GM18870 (cell line): Measurements from ENCODE around the gene LRIT2.
A peak's percentile ranks its signal among the peaks of the same experiment; 100 is the strongest.

Experiments
- ATAC-seq: cut with Tn5 transposase; IDR thresholded peaks from one replicate; pipeline ENCODE4 v1.9.1; 2021; ENCODE audit warnings: moderate library complexity; ENCODE audit not compliant: unreplicated experiment

Gene LRIT2

DNA sequence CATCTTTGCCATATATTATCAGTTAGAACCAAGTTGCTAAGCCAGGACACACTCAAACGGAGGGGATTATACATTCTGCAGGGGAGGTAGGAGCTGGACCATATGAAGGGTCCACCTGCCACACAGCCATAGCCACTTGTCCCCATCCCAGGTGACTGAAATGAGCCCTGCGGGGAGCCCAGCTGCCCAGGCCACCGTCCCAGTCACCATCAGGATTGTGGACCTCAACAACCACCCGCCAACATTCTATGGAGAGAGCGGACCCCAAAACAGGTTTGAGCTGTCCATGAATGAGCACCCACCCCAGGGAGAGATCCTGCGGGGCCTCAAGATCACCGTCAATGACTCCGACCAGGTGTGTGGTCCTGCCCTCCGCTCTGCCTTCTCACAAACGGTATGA is 17.3 kb downstream of the LRIT2 start:
- no peak for ATAC-seq

- ATAC-seq: no peak
Observed at GRCh38 chr10:84205853-84206525, 19.4 kb downstream of the LRIT2 start.

DNA sequence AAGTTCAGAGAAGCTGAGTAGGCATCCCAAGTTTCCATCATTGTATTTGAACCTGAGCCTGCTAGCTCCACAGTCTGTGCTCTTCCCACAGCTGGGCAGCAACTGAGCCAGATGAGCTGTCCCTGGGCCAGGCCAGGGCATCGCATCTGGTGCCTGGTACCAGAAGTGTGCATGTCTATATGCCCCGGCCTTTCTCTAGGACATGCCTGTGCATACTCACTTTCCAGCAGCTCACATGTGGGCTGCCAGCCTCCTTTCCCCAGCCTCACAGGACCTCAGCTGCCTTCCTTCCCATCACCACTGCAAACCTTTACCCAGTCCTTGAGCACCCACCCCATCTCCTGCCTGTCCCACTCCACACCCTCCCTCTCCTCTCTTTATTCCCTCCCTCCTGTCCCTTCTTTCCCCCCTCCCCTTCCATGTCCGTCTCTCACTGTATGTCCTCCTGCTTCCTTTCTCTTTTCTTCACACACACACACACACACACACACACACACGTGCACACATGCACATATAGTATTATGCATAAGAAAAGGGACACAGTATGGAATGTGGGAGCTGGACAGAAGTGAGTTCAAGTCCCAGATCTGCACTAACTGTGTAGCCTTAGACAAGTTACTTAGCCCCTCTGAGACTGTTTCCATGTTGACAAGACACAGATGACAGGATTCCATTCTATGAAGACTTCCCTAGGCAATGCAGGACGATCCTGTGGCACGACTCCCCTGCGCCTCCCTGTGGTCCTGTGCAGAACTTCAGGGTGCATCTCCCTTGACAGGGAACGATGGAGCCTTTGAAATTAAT is 20.1 kb downstream of the LRIT2 start:
- ATAC-seq: peak; percentile 83

GRCh38 chr10:84204610-84205009 is 20.7 kb downstream of the LRIT2 start:
- no peak for ATAC-seq

DNA sequence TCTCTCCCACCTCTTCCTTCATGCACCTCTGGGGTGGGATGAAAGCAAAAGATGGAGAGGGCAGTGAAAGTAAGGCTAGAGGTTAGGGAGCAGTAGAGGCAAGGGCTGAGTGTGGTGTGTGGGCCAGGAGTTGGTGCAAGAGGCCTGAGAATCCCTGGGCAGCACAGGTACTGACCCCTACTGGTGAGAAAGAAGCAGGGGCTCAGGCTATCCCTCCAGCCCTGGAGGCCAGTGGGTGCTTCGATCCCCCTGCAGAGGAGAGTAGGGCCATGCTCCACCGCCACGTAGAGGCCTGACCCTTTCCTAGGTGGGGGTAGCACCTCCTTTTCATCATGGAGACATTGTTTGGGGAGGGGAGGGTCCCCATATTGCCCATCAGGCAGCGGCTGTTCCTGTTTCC is 21.2 kb downstream of the LRIT2 start:
- peak; percentile 49 for ATAC-seq

DNA sequence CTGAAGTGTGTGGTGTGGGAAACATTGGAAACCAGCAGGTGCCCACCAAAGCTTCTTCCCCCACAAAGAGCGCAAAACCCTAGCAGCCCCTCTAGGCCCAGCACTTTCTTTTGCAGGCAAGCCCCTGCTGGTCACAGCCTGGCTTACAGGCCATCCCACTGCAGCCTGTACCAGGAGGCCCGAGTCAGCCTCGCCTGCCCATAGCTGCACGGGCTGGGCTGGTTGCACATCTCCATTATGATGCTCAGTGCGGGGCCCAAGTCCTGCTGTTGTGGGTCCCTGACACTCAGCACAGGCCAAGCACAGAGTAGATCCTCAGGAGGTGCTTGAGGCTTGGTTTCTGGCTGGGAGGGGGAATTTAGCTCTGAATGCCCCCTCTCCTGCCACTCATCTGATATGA is 23.0 kb downstream of the LRIT2 start:
- no peak for ATAC-seq

- no peak for ATAC-seq
Observed at GRCh38 chr10:84201682-84202081, 23.7 kb downstream of the LRIT2 start.

GRCh38 chr10:84201244-84201606 is 24.1 kb downstream of the LRIT2 start:
- no peak for ATAC-seq

DNA sequence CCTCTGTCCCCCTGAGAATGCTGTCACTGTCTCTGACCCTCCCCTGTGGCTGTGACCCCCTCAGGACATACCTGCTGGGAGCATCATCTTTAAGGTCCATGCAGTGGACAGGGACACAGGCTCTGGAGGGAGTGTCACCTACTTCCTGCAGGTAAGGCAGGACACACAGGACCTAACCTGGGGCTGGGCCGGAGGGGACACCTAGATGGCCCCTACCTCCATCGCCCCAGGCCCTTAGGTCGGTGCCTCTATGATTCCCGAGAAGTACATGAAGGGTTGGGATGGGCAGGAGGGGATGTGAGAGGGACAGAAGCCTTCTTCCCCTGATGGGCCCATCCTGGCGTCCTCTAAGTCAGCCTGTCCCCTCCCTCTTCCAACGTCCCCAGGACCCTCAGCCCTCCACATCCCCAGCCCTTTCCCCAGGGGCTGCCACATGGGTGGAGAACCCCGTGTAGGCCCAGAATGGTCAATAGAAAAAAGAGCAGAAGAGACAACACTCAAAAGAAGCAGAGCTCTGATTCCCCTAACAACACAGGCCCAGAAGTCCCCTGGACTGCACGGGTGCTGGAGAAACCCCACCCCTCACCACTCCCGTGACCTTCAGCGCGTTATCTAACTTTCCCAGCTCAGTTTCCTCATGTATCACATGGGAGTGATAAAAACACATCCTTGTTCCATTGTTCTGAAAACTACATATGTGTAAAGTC is 24.7 kb downstream of the LRIT2 start:
- no peak for ATAC-seq

DNA sequence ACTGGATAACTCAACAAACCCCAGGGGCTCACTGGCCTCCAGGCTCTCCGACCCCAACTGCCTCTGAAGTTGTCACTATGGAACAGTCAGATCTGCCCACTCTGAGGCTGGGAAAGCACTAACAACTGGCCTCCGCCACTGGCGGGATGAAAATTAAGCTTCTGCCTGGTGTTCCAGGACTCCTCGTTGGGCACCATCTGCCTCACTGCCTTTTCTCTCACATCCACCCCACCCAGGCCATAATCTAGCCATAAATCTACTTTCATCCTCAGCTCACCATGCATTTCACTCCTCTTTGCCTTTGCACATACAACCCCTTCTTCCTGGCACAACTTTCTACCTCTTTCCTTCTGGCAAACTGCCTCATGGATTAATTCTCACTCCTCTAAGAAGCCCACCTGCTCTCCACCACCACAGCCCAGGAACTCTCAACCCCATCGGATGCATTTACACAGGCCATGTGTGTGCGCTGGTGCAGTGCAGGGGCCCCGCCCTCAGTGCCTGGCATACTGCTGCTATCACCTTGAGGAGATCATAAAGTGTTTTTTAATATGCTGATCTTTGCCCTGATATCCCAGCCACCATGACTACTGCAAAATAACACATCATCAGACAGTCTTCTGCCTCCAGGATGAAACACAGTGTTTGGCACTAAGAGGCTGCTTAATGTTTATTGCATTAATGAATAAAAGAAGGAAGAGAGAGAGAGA is 27.0 kb downstream of the LRIT2 start:
- ATAC-seq: no peak

GRCh38 chr10:84197643-84198042 is 27.7 kb downstream of the LRIT2 start:
- no peak for ATAC-seq

GRCh38 chr10:84196941-84197340 is 28.4 kb downstream of the LRIT2 start:
- no peak for ATAC-seq

GRCh38 chr10:84196083-84196482 is 29.3 kb downstream of the LRIT2 start:
- no peak for ATAC-seq

DNA sequence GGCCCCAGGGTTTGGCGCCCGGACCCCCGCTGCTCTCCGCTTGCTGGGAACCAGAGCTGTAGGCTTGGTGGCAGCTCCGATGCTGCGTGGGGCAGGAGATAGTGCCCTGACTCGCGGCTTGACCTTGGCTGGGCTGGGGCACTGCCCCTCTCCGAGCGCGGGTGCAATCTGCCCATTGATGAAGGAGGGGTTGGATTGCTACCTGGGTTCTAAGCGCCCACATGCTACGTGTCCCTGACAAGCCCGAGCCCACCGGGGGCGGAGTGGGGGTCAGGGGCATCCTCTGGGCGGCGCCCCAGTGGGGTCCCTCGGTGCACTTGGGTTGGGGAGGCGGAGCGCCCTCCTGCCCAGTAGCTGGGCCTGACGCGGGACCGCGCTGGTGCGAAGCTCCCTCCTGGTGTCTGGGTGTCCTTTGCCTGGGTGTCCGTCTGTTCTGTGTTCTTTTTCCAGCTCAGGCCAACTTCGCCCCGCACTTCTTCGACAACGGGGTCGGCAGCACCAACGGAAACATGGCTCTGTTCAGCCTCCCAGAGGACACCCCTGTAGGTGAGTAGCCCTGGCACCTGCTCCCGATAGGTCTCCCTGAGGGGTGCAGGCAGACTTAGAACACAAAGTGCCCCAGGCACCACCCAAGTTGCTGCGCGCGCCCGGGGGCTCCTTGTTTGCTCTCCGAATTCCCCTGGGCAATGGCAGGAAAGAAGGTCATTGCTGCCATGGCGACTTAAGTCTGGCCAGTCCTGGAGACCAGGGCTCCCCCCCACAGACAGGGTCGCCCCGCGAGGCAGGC is 30.1 kb downstream of the LRIT2 start:
- ATAC-seq: no peak

DNA sequence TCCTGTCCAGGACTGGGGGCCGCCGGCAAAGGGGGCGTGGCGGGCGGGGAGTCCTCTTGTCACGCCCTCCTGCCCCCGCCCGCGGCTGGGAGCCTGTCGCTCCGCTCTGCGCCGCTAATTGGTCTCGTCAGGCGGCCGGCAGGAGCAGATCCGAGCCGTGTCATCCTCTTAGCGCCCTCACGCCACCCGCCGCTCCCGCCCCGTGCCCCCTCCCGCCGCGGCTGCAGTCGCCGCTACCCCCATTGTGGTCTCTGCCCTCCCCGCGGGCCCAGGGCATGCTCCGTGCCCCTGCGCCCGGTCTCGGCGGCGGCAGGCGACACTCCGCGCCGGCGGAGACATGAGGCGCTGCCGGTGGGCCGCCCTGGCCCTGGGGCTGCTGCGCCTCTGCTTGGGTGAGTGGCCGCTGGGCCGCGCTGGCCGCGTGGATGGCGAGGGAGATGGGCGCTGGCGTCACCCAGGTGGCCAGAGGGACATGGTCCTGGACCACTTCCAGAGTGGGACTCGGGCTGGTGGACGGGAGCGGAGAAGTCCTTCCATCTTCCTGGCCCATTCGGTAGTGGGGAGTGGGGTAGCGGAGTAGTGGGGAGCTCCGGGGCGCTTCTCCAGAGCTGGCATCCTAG is 30.8 kb downstream of the LRIT2 start, which contains the start of gene CDHR1:
TSS of gene CDHR1 (plus strand) at position 114 of the 620 bp plus-strand sequence. CDS start at position 338, 224 bp downstream.
- ATAC-seq: no peak

DNA sequence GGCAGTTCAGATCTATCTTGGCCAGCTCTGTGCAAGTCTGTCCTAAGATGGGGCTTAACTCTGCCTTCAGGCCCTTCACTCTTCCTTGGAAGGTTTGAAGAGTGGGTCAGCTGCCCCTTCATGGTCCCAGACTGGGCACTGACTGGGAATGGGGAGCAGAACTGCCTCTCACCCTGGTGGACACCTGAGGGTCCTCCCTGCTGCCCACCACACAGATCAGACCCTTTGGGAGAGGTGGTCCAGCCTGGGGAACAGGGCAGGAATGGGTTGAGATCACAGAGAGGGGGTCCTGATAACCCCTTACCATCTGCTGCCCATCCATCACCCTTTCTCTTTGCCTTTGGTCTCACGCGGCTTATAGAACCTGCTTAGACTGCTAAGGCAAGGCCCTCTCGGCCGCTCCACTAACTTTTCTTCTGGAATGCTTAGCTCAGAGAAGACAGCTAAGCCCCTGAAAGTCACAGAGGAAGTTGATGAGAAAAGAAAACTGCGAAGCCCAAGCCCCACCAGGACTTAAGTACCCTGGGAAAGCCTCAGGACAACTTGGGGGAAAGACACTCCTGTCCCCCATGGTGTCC is 31.4 kb downstream of the LRIT2 start:
- no peak for ATAC-seq

GRCh38 chr10:84193327-84193726 is 32.0 kb downstream of the LRIT2 start:
- no peak for ATAC-seq

DNA sequence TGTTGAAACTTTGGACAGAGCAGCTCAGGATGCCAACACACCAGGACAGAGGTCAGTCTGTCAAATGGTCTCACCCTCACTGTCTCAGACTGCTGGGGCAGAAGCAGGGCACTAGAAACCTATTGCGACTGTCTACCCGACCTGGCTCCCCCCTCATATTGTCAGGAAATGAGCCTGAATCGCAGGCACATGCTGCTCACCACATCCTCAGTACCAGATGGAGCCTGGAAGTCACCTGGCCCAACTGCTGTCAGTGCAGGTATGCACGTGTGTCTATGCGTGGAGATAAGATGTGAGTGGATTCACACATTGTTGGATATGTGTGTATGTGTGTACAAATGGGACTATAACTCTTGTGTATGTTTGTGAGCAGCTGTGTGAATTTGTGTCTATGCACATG is 34.2 kb downstream of the LRIT2 start:
- no peak for ATAC-seq

- no peak for ATAC-seq
Observed at GRCh38 chr10:84190621-84191020, 34.7 kb downstream of the LRIT2 start.

DNA sequence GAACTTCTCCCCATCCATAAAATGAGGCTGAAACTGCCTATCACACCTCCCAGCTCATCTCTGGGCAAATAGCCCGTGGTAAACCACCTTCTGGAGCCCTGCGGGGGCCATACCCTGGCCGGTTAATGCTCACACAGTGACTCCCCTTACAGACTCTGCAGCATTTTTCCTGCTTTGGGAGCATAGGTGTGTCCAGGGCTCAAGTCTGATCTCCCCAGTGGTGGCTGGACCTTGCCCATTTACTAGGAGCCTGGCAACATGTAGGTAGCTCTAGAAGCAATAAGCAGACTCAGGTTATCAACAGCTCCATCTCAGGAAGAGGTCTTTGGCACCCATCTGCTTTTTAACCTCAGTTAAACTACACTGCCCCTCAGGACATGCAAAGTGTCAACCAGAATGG is 36.5 kb downstream of the LRIT2 start:
- ATAC-seq: no peak
